Measurements from ENCODE around the gene SELENOS. TPM values are rescaled to one million over a fixed set of nuclear protein-coding genes. Genes with fewer than 3 reads are reported as not detected.
A peak's percentile ranks its signal among the peaks of the same experiment; 100 is the strongest.

SELENOS gene
- total RNA-seq, 1 donor from 2014 or later, result 47.7 TPM

DNA sequence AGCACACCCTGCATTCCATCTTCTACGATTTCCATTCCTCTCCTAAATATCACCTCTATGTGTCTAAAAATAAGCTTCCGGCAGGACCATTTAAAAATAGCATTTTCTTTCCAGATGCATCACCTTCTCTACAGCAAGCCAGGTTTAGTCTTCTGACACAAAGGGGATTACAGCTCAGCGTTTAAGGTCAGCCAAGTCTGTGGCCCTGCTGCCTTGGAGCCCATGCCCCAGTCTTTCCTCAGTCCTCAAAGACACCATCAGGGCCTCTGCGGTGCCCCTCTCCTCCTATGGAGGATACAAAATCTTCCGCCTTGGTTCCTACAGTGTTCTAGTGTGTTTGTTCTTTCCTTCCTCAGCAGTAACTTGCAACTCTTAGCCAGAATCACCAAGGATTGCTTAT, 3.8 kb downstream of the SELENOS start:
- H3K4me3 ChIP-seq (ENCODE audit: low read depth, low read length), result no peak overlapping the region
- DNase-seq (ENCODE audit: low read depth), result no peak
- TF ChIP-seq, protein P1, sequence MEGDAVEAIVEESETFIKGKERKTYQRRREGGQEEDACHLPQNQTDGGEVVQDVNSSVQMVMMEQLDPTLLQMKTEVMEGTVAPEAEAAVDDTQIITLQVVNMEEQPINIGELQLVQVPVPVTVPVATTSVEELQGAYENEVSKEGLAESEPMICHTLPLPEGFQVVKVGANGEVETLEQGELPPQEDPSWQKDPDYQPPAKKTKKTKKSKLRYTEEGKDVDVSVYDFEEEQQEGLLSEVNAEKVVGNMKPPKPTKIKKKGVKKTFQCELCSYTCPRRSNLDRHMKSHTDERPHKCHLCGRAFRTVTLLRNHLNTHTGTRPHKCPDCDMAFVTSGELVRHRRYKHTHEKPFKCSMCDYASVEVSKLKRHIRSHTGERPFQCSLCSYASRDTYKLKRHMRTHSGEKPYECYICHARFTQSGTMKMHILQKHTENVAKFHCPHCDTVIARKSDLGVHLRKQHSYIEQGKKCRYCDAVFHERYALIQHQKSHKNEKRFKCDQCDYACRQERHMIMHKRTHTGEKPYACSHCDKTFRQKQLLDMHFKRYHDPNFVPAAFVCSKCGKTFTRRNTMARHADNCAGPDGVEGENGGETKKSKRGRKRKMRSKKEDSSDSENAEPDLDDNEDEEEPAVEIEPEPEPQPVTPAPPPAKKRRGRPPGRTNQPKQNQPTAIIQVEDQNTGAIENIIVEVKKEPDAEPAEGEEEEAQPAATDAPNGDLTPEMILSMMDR (conservative IDR thresholded peaks at IDR 0.05; ENCODE audit: low read depth, low read length), result no peak

DNA sequence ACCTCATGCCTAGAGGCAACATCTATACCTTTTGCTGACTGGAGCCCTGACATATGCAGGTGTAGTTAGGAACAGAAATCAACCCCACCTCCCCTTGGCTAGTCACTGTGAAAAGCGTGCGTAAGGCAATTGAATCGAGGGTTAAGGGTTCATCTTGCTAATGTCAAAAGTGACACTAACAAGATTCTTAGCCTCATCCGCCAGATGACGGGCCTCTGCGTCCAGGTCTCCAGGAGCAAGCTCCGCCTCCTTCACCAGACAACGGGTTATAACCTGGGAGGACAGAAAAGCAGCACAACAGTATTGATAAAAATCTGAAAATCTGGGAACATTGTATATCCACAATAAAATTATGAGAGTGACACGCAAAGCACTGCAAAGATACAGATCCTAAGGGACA, 4.7 kb downstream of the SELENOS start:
- DNase-seq (ENCODE audit: low read depth), result no peak
- TF ChIP-seq, protein P1 (conservative IDR thresholded peaks at IDR 0.05; ENCODE audit: low read depth, low read length), result no peak
- no peak overlapping the region for H3K4me3 ChIP-seq (ENCODE audit: low read depth, low read length)

DNA sequence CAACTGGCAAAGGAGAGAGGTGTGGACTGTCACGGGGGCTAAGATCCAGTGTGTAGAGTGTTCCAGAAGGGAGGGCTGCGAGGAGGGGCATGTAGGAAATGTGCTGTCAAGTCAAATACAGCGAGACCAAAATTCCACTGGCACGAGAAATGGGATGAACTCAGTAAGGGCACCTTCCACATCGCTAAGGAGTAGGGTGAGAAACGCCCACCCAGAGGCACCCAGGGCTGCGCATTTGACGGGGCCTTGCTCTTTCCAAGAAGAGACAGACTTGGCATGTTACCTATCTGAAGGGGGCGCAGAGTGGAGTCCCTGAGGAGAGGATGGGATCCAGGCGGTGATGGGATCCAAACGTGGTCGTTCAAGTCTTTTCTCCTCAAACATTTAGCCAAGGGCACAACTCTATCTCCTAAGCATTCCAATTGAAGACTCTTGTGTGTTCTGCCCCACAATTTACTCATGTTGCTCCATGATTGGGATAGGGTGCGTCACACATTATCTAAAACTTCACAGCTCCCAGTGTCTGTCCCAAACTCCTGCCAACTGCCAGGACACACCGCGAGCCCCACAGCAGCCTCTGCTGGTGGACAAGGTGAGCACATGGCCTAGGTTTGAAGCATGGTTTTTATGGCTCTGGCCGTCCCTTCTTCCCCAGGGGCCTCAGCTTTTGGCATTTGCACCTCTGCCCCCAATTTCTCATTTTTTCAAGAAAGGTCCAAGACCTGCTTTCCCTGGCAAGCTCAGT, 7.6 kb downstream of the SELENOS start:
- TF ChIP-seq, protein P1 (conservative IDR thresholded peaks at IDR 0.05; ENCODE audit: low read depth, low read length), result peak; percentile 49
- H3K4me3 ChIP-seq (ENCODE audit: low read depth, low read length), result no peak overlapping the region
- DNase-seq (ENCODE audit: low read depth), result no peak

DNA sequence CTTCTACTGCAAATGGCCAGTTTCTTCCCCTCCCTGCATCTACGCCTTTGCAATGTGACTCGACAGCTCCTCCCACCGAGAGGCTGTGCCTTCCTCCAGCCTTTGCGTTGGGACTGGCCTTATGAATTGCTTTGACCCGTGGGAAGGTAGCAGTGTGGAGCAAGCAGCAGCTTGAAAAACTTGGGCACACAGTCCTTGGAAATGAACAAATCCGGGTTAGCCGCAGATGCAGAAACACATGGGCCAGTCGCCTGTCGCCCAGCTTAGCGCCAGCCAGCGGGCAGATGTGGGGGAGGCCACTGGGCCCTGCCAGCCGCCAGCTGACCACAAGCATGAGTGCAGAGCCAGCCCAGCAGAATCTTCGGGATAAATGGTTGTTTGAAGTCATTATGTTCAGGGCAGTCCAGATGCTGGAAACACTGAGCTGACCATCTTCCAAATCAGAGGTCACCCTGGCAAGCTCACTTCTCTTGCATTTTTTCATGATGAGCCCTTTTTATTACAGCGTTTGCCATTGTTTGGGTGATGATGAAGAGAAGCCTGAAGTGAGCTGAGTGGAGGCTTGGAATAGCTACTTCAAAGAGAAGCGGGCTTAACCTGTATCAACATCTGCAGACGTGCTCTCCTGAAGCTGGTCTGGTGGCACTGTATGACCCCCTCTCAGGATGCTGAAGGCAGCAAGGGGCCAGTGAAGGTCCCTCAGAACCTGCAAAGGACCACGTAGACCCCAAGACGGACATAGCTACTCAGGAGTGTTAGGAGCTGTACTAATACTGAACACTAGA, 9.8 kb downstream of the SELENOS start:
- DNase-seq (ENCODE audit: low read depth), result no peak
- TF ChIP-seq, protein P1 (conservative IDR thresholded peaks at IDR 0.05; ENCODE audit: low read depth, low read length), result no peak
- no peak overlapping the region for H3K4me3 ChIP-seq (ENCODE audit: low read depth, low read length)

DNA sequence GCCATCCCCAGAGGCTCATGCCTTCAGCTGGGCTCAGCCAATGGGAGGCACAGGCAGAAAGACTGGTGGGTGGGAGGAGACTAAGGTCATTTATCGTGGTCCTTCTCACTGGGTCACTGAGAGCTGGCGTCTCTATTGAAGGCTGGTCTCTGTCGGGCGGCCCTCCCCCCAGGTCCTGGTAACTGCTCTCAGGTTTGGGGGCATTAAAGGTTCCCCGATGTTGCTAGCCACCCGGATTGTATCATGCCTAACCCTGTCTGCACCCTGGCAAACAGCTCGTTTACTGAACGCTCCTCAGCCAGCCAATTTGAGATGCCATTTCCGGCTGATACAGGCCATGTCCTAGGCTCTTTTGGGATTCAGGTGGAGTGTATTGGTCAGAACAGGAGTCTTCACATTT, 10.5 kb downstream of the SELENOS start:
- TF ChIP-seq, protein P1 (conservative IDR thresholded peaks at IDR 0.05; ENCODE audit: low read depth, low read length), result no peak
- H3K4me3 ChIP-seq (ENCODE audit: low read depth, low read length), result no peak overlapping the region
- no peak for DNase-seq (ENCODE audit: low read depth)

DNA sequence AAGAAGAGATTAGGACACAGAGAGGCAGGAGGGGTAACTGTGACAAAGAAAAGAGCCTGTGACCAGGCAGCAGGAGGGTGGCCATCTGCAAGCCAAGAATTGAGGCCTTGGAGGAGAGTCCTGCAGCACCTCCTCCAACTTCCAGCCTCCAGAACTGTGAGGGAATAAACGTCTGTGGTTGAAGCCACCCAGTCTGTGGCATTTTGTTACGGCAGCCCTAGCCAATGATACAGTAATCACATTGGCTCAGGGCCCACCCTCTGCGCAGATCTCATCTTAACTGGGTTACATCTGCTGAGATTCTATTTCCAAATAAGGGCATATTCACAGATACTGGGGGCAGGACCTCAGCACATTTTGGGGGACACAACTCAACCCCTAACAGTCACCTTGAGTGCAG, 11.3 kb downstream of the SELENOS start:
- TF ChIP-seq, protein P1 (conservative IDR thresholded peaks at IDR 0.05; ENCODE audit: low read depth, low read length), result no peak
- H3K4me3 ChIP-seq (ENCODE audit: low read depth, low read length), result no peak overlapping the region
- no peak for DNase-seq (ENCODE audit: low read depth)

All from epithelial cell of proximal tubule (primary cell).